H1 (cell line): ENCODE data around the gene MOSMO. TPM values are rescaled to one million over a fixed set of nuclear protein-coding genes. Genes with fewer than 3 reads are reported as not detected.
A peak's percentile ranks its signal among the peaks of the same experiment; 100 is the strongest.

Experiments used
- CTCF ChIA-PET: fragments of 300-600 bp; sonication (Branson Sonifier 250); formaldehyde crosslinking; loops from one replicate; lab custom pipeline; 2021; ENCODE audit not compliant: partially characterized antibody; lab: Charles Lee
- POLR2A ChIA-PET: fragments of 300-600 bp; sonication (Branson Sonifier 250); formaldehyde crosslinking; loops from one replicate; lab custom pipeline; 2021; ENCODE audit warnings: inconsistent platforms; ENCODE audit not compliant: partially characterized antibody; lab: Charles Lee
- DNase-seq, 2 experiments: peaks; one replicate each; pipeline versions ENCODE4 v3.0.0 to v3.0.0-alpha.2; 2010 to 2022; ENCODE audit warnings: low spot score in 2 of 2, low read depth in 1 of 2, mixed read lengths in 1 of 2
- FAIRE-seq: peaks from 2 replicates; lab custom pipeline; 2011; peaks lifted over from hg19 to GRCh38; lab: Jason Lieb, UNC
- H2AFZ ChIP-seq: 2 replicates; pipeline ENCODE4 v1.8.1; 2012; ENCODE audit warnings: low read length, inconsistent platforms
- H2AK5ac ChIP-seq: 2 replicates; pipeline ENCODE4 v1.6.1; 2013; ENCODE audit warnings: low read depth, low read length
- H2BK120ac ChIP-seq: replicated peaks from 2 replicates; pipeline ENCODE3; 2013; ENCODE audit warnings: low read depth, low read length, inconsistent platforms
- H2BK12ac ChIP-seq: 2 replicates; pipeline ENCODE4 v1.6.1; 2013; ENCODE audit warnings: low read depth, low read length
- H2BK15ac ChIP-seq: 2 replicates; pipeline ENCODE4 v1.6.1; 2013; ENCODE audit warnings: low read length
- H2BK20ac ChIP-seq: 2 replicates; pipeline ENCODE4 v1.6.1; 2013; ENCODE audit warnings: low read length
- H2BK5ac ChIP-seq: 2 replicates; pipeline ENCODE4 v1.6.1; 2013; ENCODE audit warnings: low read depth, low read length
- H3K14ac ChIP-seq: 2 replicates; pipeline ENCODE4 v1.6.1; 2013; ENCODE audit warnings: inconsistent platforms; ENCODE audit not compliant: insufficient read length
- H3K18ac ChIP-seq: 2 replicates; pipeline ENCODE4 v1.6.1; 2013; ENCODE audit warnings: low read length; ENCODE audit errors: extremely low read depth
- H3K23ac ChIP-seq: 2 replicates; pipeline ENCODE4 v1.6.1; 2013; ENCODE audit warnings: inconsistent platforms; ENCODE audit not compliant: insufficient read length
- H3K23me2 ChIP-seq: 2 replicates; pipeline ENCODE4 v1.6.1; 2013; ENCODE audit warnings: low read depth, low read length
- H3K27ac ChIP-seq: 2 replicates; pipeline ENCODE4 v1.6.1; 2011; ENCODE audit warnings: low read depth, low read length, inconsistent platforms
- H3K27me3 ChIP-seq, 4 experiments: replicated peaks in 1 of 4; 1 replicate in 1 of 4; 2 replicates in 3 of 4; pipeline versions ENCODE4 v1.6.1 to v1.8.1; 2011 to 2013; ENCODE audit warnings: low read length in 3 of 4, mild to moderate bottlenecking in 3 of 4, inconsistent platforms in 2 of 4, mixed read lengths in 2 of 4, moderate library complexity in 1 of 4; ENCODE audit not compliant: control insufficient read depth in 3 of 4, insufficient read depth in 3 of 4; ENCODE audit errors: extremely low read depth in 1 of 4
- H3K36me3 ChIP-seq, 4 experiments: 2 replicates each; pipeline versions ENCODE4 v1.6.1 to v1.8.1; 2011 to 2013; ENCODE audit warnings: mild to moderate bottlenecking in 4 of 4, low read length in 3 of 4, moderate library complexity in 2 of 4, control low read depth in 1 of 4, inconsistent platforms in 1 of 4; ENCODE audit not compliant: insufficient read depth in 4 of 4, control insufficient read depth in 2 of 4
- H3K4ac ChIP-seq: replicated peaks from 2 replicates; pipeline ENCODE3; 2013; ENCODE audit warnings: low read length, low read depth, mixed read lengths, inconsistent platforms; ENCODE audit not compliant: insufficient read length
- H3K4me1 ChIP-seq, 4 experiments: replicated peaks in 1 of 4; 1 replicate in 1 of 4; 2 replicates in 3 of 4; pipeline versions ENCODE4 v1.6.1 to v1.8.1; 2011 to 2013; ENCODE audit warnings: low read length in 3 of 4, inconsistent platforms in 2 of 4, mixed read lengths in 1 of 4; ENCODE audit not compliant: insufficient read depth in 4 of 4, control insufficient read depth in 3 of 4
- H3K4me2 ChIP-seq, 2 experiments: 2 replicates each; pipeline versions ENCODE4 v1.6.1 to v1.8.1; 2011 to 2013; ENCODE audit warnings: low read depth in 2 of 2, low read length in 2 of 2, control low read depth in 1 of 2, inconsistent platforms in 1 of 2, mild to moderate bottlenecking in 1 of 2; ENCODE audit not compliant: insufficient read depth in 1 of 2
- H3K4me3 ChIP-seq, 4 experiments: fragments of 200-600, 300-600 bp in 1 of 4; sonication (generic), shearing (Covaris generic), sonication (Bioruptor Twin) in 1 of 4; 2 replicates each; pipeline versions ENCODE4 v1.5.1 to v1.8.1; 2011 to 2016; ENCODE audit warnings: low read length in 4 of 4, low read depth in 3 of 4, control low read depth in 2 of 4, inconsistent platforms in 2 of 4, mild to moderate bottlenecking in 2 of 4, mixed read lengths in 1 of 4, moderate library complexity in 1 of 4; ENCODE audit not compliant: insufficient read depth in 2 of 4; ENCODE audit errors: extremely low read depth in 1 of 4
- H3K56ac ChIP-seq: replicated peaks from 2 replicates; pipeline ENCODE3; 2013; ENCODE audit warnings: low read depth, mild to moderate bottlenecking, mixed read lengths, low read length, inconsistent platforms; ENCODE audit not compliant: insufficient read length
- H3K79me1 ChIP-seq: 2 replicates; pipeline ENCODE4 v1.6.1; 2013; ENCODE audit warnings: low read depth, low read length, control low read depth
- H3K79me2 ChIP-seq, 2 experiments: 2 replicates each; pipeline versions ENCODE4 v1.6.1 to v1.8.1; 2012 to 2013; ENCODE audit warnings: low read length in 2 of 2, mild to moderate bottlenecking in 2 of 2, inconsistent platforms in 1 of 2; ENCODE audit not compliant: insufficient read depth in 2 of 2, control insufficient read depth in 1 of 2
- H3K9ac ChIP-seq, 4 experiments: replicated peaks in 1 of 4; 1 replicate in 1 of 4; 2 replicates in 3 of 4; pipeline versions ENCODE4 v1.6.1 to v1.8.1; 2011 to 2013; ENCODE audit warnings: low read depth in 3 of 4, low read length in 3 of 4, control low read depth in 2 of 4, mild to moderate bottlenecking in 2 of 4, moderate library complexity in 2 of 4, inconsistent platforms in 1 of 4; ENCODE audit errors: extremely low read depth in 1 of 4
- H3K9me3 ChIP-seq, 2 experiments: 2 replicates each; pipeline versions ENCODE4 v1.6.1 to v1.8.1; 2012 to 2013; ENCODE audit warnings: mild to moderate bottlenecking in 2 of 2, moderate library complexity in 2 of 2, control low read depth in 1 of 2, inconsistent platforms in 1 of 2, low read depth in 1 of 2, low read length in 1 of 2, mixed read lengths in 1 of 2; ENCODE audit not compliant: insufficient read depth in 2 of 2
- H4K20me1 ChIP-seq, 2 experiments: replicated peaks in 1 of 2; 2 replicates each; pipeline versions ENCODE3 to v1.8.1; 2011 to 2013; ENCODE audit warnings: inconsistent platforms in 2 of 2, low read length in 2 of 2, mild to moderate bottlenecking in 1 of 2; ENCODE audit not compliant: insufficient read depth in 2 of 2, control insufficient read depth in 1 of 2
- H4K5ac ChIP-seq: 2 replicates; pipeline ENCODE4 v1.6.1; 2013; ENCODE audit warnings: low read length, low read depth, mixed read lengths, inconsistent platforms; ENCODE audit not compliant: insufficient read length
- H4K8ac ChIP-seq: 2 replicates; pipeline ENCODE4 v1.8.0; 2013; ENCODE audit warnings: mild to moderate bottlenecking, moderate library complexity, low read length, inconsistent platforms; ENCODE audit not compliant: insufficient read depth; ENCODE audit errors: extremely low read depth
- H4K91ac ChIP-seq: replicated peaks from 2 replicates; pipeline ENCODE3; 2013; ENCODE audit warnings: low read length, mixed read lengths, inconsistent platforms; ENCODE audit not compliant: insufficient read length
- CEBPB ChIP-seq: IDR thresholded peaks from 2 replicates; pipeline ENCODE4 v1.6.1; 2012; ENCODE audit warnings: low read depth, low read length
- CHD2 ChIP-seq: IDR thresholded peaks from 2 replicates; pipeline ENCODE4 v1.6.1; 2012; ENCODE audit warnings: low read length, improper control_type of control experiment
- EGR1 ChIP-seq: IDR thresholded peaks from 2 replicates; pipeline ENCODE4 v1.6.1; 2011; ENCODE audit warnings: low read depth, low read length, borderline replicate concordance
- EP300 ChIP-seq, 2 experiments: IDR thresholded peaks; 1 replicate in 1 of 2; 2 replicates in 1 of 2; pipeline ENCODE4 v1.6.1; 2011 to 2012; ENCODE audit warnings: low read depth in 2 of 2, low read length in 2 of 2, mild to moderate bottlenecking in 2 of 2, borderline replicate concordance in 1 of 2, inconsistent platforms in 1 of 2, moderate library complexity in 1 of 2
- EZH2 ChIP-seq: fragments of 200-600 bp; sonication (generic); IDR thresholded peaks from 2 replicates; pipeline ENCODE4 v1.7.1; 2012; ENCODE audit warnings: low read depth, mild to moderate bottlenecking, moderate library complexity, low read length, inconsistent platforms; ENCODE audit not compliant: severe bottlenecking
- JUN ChIP-seq: IDR thresholded peaks from 2 replicates; pipeline ENCODE4 v1.6.1; 2011; ENCODE audit warnings: low read depth, mild to moderate bottlenecking, improper control_type of control experiment, low read length
- KDM4A ChIP-seq: IDR thresholded peaks from one replicate; pipeline ENCODE4 v1.7.1; 2012; ENCODE audit warnings: low read depth, mild to moderate bottlenecking, moderate library complexity, low read length, inconsistent platforms; ENCODE audit not compliant: severe bottlenecking
- MAX ChIP-seq: IDR thresholded peaks from 2 replicates; pipeline ENCODE4 v1.6.1; 2012; ENCODE audit warnings: inconsistent platforms
- POLR2AphosphoS5 ChIP-seq: IDR thresholded peaks from 2 replicates; pipeline ENCODE4 v1.6.1; 2011; ENCODE audit warnings: low read depth, low read length
- SP4 ChIP-seq: IDR thresholded peaks from 2 replicates; pipeline ENCODE4 v1.6.1; 2012; ENCODE audit warnings: low read length, inconsistent platforms
- TAF7 ChIP-seq: optimal IDR thresholded peaks from 2 replicates; pipeline ENCODE3; 2011; ENCODE audit warnings: low read depth, mild to moderate bottlenecking, inconsistent platforms, low read length, moderate library complexity, borderline replicate concordance
- ZNF274 ChIP-seq: IDR thresholded peaks from 2 replicates; pipeline ENCODE4 v1.7.0; 2012; ENCODE audit warnings: low read length, borderline replicate concordance; ENCODE audit errors: extremely low read depth
- WGBS, 2 experiments: shearing (Covaris generic) in 1 of 2; methylation state at CpG; one replicate each; pipeline versions ENCODE4 v1.1.6 to v1.1.7; 2013 to 2015; ENCODE audit warnings: low lambda C conversion rate in 2 of 2, mixed read lengths in 2 of 2, inconsistent platforms in 1 of 2, low coverage in 1 of 2, missing lambda C conversion rate in 1 of 2; ENCODE audit not compliant: insufficient replicate concordance in 2 of 2, insufficient coverage in 1 of 2, insufficient read length in 1 of 2; ENCODE audit errors: extremely low coverage in 1 of 2, missing lambda C conversion rate in 1 of 2; 5-methylcytosine and 5-hydroxymethylcytosine counted together
- polyA plus RNA-seq, 7 experiments: library from polyadenylated mRNA; depleted of rRNA in 3 of 7; stranded (reverse) in 5 of 7; unstranded in 2 of 7; fragments of >200 nt in 5 of 7; fragments of 200-250 nt in 2 of 7; gene quantifications; 1 replicate in 5 of 7; 2 replicates in 1 of 7; 4 replicates in 1 of 7; pipeline versions ENCODE4 v1.2.1 to v1.2.3, GENCODE V29; 2011 to 2013; ENCODE audit warnings: missing spikeins in 2 of 7, mixed read lengths in 2 of 7
- total RNA-seq: library from RNA; stranded (reverse); fragmentation: NEBNext Ultra II Directional; extraction: Animal tissue kit (Norgen Biotek cat#: 25700); gene quantifications from 2 replicates; pipeline ENCODE4 v1.2.1, GENCODE V29; 2021

Gene MOSMO
- total and polyA plus RNA-seq, 2 of the 8 experiments (the other 6 are each of a cell fraction or from before 2014, with no cell fraction given): 8.6 to 14.8 TPM

DNA sequence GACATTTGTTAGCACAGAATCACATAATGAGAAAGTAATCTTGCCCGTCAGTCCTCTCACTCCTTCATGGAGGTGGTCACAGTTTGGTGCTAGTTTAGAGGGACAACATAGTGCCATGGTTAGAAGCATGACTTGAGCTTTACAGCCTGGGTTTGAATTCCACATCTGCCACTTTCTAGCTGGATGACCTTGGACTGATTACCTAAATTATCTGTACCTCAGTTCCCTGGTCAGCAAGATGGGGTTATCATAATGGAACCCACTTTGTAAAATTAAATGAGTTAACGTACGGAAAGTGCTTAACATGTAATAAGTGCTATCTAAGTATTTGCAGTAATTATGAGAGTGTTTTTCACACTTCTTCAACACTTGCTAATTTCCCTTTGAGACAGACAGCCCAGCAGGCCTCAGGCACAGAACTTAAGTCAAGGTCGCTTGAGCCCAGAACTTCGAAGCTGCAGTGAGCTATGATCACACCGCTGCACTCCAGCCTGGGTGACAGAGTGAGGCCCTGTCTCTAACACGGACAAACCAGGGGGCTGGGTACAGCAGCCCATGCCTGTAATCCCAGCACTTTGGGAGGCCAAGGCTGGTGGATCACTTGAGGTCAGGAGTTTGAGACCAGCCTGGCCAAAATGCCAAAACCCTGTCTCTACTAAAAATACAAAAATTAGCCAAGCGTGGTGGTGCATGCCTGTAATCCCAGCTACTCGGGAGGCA lies 91.5 kb downstream of the MOSMO start:
- no peaks in the 10 kb centered on the region for H3K23me2 ChIP-seq
- TF ChIP-seq POLR2AphosphoS5: no peak
- no peak for TF ChIP-seq EGR1
- TF ChIP-seq TAF7: no peak
- no peak for TF ChIP-seq JUN
- TF ChIP-seq EP300 (IDR thresholded peaks at IDR 0.05; ENCODE audit: borderline replicate concordance in 1 of 2, low read depth in 2 of 2, low read length in 2 of 2): no peak
- no peak for TF ChIP-seq KDM4A
- no peak for TF ChIP-seq ZNF274
- TF ChIP-seq EZH2: no peak
- TF ChIP-seq CEBPB: no peak
- TF ChIP-seq SP4: no peak
- TF ChIP-seq CHD2: no peak
- TF ChIP-seq MAX: no peak

More for the DNA sequence above, 91.5 kb downstream of the MOSMO start:
- H3K27me3 ChIP-seq: no peaks in the 10 kb centered on the region
- 0 out of 2 replicates have a peak overlapping the region, but pooled peaks have one; percentile 27 for H2BK5ac ChIP-seq
- peak overlapping the region; percentile 72; the same call in 1 of the 2 replicates for H2AFZ ChIP-seq
- no peak overlapping the region for H3K18ac ChIP-seq
- ChIA-PET CTCF (interaction anchor here (0.6 to 6.0 kb wide), 38 partner anchors 9 to 727 kb away, joined by 3 to 58 read pairs (median 6); no protein-coding TSS in a partner anchor), POLR2A (interaction anchor here (0.5 to 1.5 kb wide), 5 partner anchors 13 to 206 kb away, joined by 3 read pairs; no protein-coding TSS in a partner anchor)
- no peak overlapping the region for H3K14ac ChIP-seq
- no peak overlapping the region; the same call in 1 of the 2 replicates for H2BK12ac ChIP-seq
- H3K4ac ChIP-seq: no peak overlapping the region
- no peak overlapping the region for H3K4me3 ChIP-seq
- no peaks in the 10 kb centered on the region for H3K36me3 ChIP-seq
- 0 out of 2 replicates have a peak overlapping the region, but pooled peaks have one; percentile 41 for H3K27ac ChIP-seq
- no peak for DNase-seq
- H3K4me2 ChIP-seq: no peak overlapping the region
- H3K79me2 ChIP-seq: no peaks in the 10 kb centered on the region
- H3K4me1 ChIP-seq: peaks cover 2 to 14% (median 4%) of the 10 kb centered on the region in 4 experiments; a peak in 4 of 7 replicates
- no peak overlapping the region for H3K23ac ChIP-seq
- H3K56ac ChIP-seq: no peak overlapping the region
- H3K9ac ChIP-seq: no peak overlapping the region; a peak in 2 of 7 replicates
- H3K9me3 ChIP-seq: no peaks in the 10 kb centered on the region
- H3K79me1 ChIP-seq: no peaks in the 10 kb centered on the region
- no peaks in the 10 kb centered on the region for H4K20me1 ChIP-seq
- WGBS, 2 experiments: 89% methylated on average over 9 of the region's 9 CpGs; no CpG with 5 or more reads in 1 of the 2 experiments
- no peak overlapping the region for H2AK5ac ChIP-seq
- H4K5ac ChIP-seq: no peak overlapping the region
- H2BK120ac ChIP-seq: no peak overlapping the region
- H2BK15ac ChIP-seq: no peak overlapping the region
- H4K91ac ChIP-seq: no peak overlapping the region
- no peak for FAIRE-seq
- H4K8ac ChIP-seq: no peak overlapping the region
- no peak overlapping the region; the same call in 1 of the 2 replicates for H2BK20ac ChIP-seq
